A549 (cell line): ENCODE results near the gene ZNF212. TPM values are rescaled to one million over a fixed set of nuclear protein-coding genes. Genes with fewer than 3 reads are reported as not detected.
A peak's percentile ranks its signal among the peaks of the same experiment; 100 is the strongest.

Experiments
- ATAC-seq, 2 experiments: fragments of 200-7000 bp in 1 of 2; fragments of >200 bp in 1 of 2; cut with Nextera tagmentation in 1 of 2; cut with Tn5 transposase in 1 of 2; 3 replicates each; pipeline versions ENCODE4 v1.8.0 to v1.9.1; 2018 to 2020; ENCODE audit warnings: mild to moderate bottlenecking in 1 of 2, moderate library complexity in 1 of 2
- CTCF ChIA-PET: fragments of 300-600 bp; sonication (Branson Sonifier 250); formaldehyde crosslinking; extraction: SDS; loops from one replicate; lab custom pipeline; 2021; ENCODE audit warnings: antibody characterized with exemption, inconsistent platforms; lab: Yijun Ruan, JAX
- POLR2A ChIA-PET: fragments of 350-600 bp; formaldehyde crosslinking; extraction: SDS; loops from one replicate; lab custom pipeline; 2021; ENCODE audit warnings: antibody characterized with exemption, inconsistent platforms; lab: Yijun Ruan, JAX
- DNase-seq, 2 experiments: peaks; one replicate each; pipeline versions ENCODE4 v3.0.0 to v3.0.0-alpha.2; 2011 to 2016; ENCODE audit warnings: low read depth in 1 of 2, low spot score in 1 of 2
- FAIRE-seq: peaks from 2 replicates; lab custom pipeline; 2011; peaks lifted over from hg19 to GRCh38; lab: Jason Lieb, UNC
- H3K27ac ChIP-seq, 2 experiments: fragments of >200 bp; sonication (Bioruptor Twin); formaldehyde crosslinking; 3 replicates each; pipeline ENCODE4 v1.5.1; 2016 to 2017
- H3K4me1 ChIP-seq: fragments of >200 bp; sonication (Bioruptor Twin); formaldehyde crosslinking; 3 replicates; pipeline ENCODE4 v1.6.1; 2016
- H3K4me2 ChIP-seq: fragments of >200 bp; sonication (Bioruptor Twin); formaldehyde crosslinking; 3 replicates; pipeline ENCODE4 v1.6.1; 2016
- H3K4me3 ChIP-seq: fragments of >200 bp; sonication (Bioruptor Twin); formaldehyde crosslinking; 3 replicates; pipeline ENCODE4 v1.5.1; 2016
- H3K9me3 ChIP-seq: fragments of >200 bp; sonication (Bioruptor Twin); formaldehyde crosslinking; 3 replicates; pipeline ENCODE4 v1.6.1; 2016
- BCL3 ChIP-seq: fragments of >200 bp; sonication (Bioruptor Twin); formaldehyde crosslinking; IDR thresholded peaks from 3 replicates; pipeline ENCODE4 v1.6.1; 2016
- CBX2 ChIP-seq: fragments of 200-600 bp; sonication (generic); IDR thresholded peaks from 2 replicates; pipeline ENCODE4 v1.6.1; 2016; ENCODE audit warnings: low read depth, mild to moderate bottlenecking, borderline replicate concordance
- CEBPB ChIP-seq, 2 experiments: fragments of >200 bp in 1 of 2; sonication (Bioruptor Twin) in 1 of 2; formaldehyde crosslinking in 1 of 2; IDR thresholded peaks; 2 replicates each; pipeline ENCODE4 v1.6.1; 2012 to 2016
- E2F6 ChIP-seq: IDR thresholded peaks from 2 replicates; pipeline ENCODE4 v1.6.1; 2012; ENCODE audit warnings: low read depth, borderline replicate concordance
- EP300 ChIP-seq, 2 experiments: fragments of >200 bp; sonication (Bioruptor Twin); formaldehyde crosslinking; IDR thresholded peaks; 2 replicates in 1 of 2; 3 replicates in 1 of 2; pipeline ENCODE4 v1.6.1; 2016 to 2017
- GATA3 ChIP-seq: IDR thresholded peaks from 2 replicates; pipeline ENCODE4 v1.6.1; 2012; ENCODE audit warnings: borderline replicate concordance
- HDAC2 ChIP-seq: fragments of 200-600 bp; sonication (generic); IDR thresholded peaks from 2 replicates; pipeline ENCODE4 v1.6.1; 2016
- HEYL ChIP-seq: fragments of 250-450 bp; sonication (Bioruptor Pico); IDR thresholded peaks from 2 replicates; pipeline ENCODE4 v1.8.0; 2021; ENCODE audit warnings: mild to moderate bottlenecking, moderate library complexity
- JUN ChIP-seq, 2 experiments: fragments of >200 bp; sonication (Bioruptor Twin); formaldehyde crosslinking; IDR thresholded peaks; 2 replicates in 1 of 2; 3 replicates in 1 of 2; pipeline ENCODE4 v1.6.1; 2016 to 2017
- KDM1A ChIP-seq: fragments of 200-600 bp; sonication (generic); IDR thresholded peaks from 2 replicates; pipeline ENCODE4 v1.6.1; 2016; ENCODE audit warnings: low read depth, mild to moderate bottlenecking
- MAFK ChIP-seq: fragments of 450-650 bp; IDR thresholded peaks from 2 replicates; pipeline ENCODE4 v1.6.1; 2014; ENCODE audit not compliant: partially characterized antibody
- PHF8 ChIP-seq: fragments of 200-600 bp; sonication (generic); IDR thresholded peaks from 2 replicates; pipeline ENCODE4 v1.6.1; 2016; ENCODE audit warnings: low read depth, mild to moderate bottlenecking, antibody characterized with exemption, moderate library complexity, borderline replicate concordance
- RAD21 ChIP-seq, 2 experiments: fragments of >200 bp in 1 of 2; sonication (Bioruptor Twin) in 1 of 2; formaldehyde crosslinking in 1 of 2; IDR thresholded peaks in 1 of 2; conservative IDR thresholded peaks in 1 of 2; 2 replicates in 1 of 2; 3 replicates in 1 of 2; pipeline ENCODE4 v1.6.1; 2012 to 2018; ENCODE audit warnings: inconsistent platforms in 1 of 2
- RARB ChIP-seq: fragments of 250-450 bp; sonication (Bioruptor Pico); IDR thresholded peaks from 2 replicates; pipeline ENCODE4 v1.8.0; 2021; ENCODE audit warnings: mild to moderate bottlenecking, moderate library complexity
- RCOR1 ChIP-seq: fragments of 150-350 bp; IDR thresholded peaks from 2 replicates; pipeline ENCODE4 v1.6.1; 2014; ENCODE audit warnings: antibody characterized with exemption, low read length, low read depth
- SREBF2 ChIP-seq: fragments of 450-650 bp; IDR thresholded peaks from 2 replicates; pipeline ENCODE4 v1.6.1; 2014; ENCODE audit warnings: mild to moderate bottlenecking, moderate library complexity
- TFCP2L1 ChIP-seq: fragments of 250-450 bp; sonication (Bioruptor Pico); IDR thresholded peaks from 2 replicates; pipeline ENCODE4 v1.5.0; 2021; ENCODE audit warnings: mild to moderate bottlenecking
- TP53 ChIP-seq: fragments of 250-450 bp; sonication (Bioruptor Pico); IDR thresholded peaks from 2 replicates; pipeline ENCODE4 v1.5.0; 2021; ENCODE audit warnings: mild to moderate bottlenecking, moderate library complexity
- ZFP36 ChIP-seq: fragments of 450-650 bp; IDR thresholded peaks from 2 replicates; pipeline ENCODE4 v1.6.1; 2014; ENCODE audit warnings: borderline replicate concordance; ENCODE audit not compliant: partially characterized antibody
- ZSCAN20 ChIP-seq: fragments of 250-450 bp; sonication (Bioruptor Pico); IDR thresholded peaks from 2 replicates; pipeline ENCODE4 v1.8.0; 2022; ENCODE audit warnings: mild to moderate bottlenecking, moderate library complexity
- WGBS: methylation state at CpG from one replicate; pipeline ENCODE4 v1.1.6; 2017; ENCODE audit errors: missing lambda C conversion rate; 5-methylcytosine and 5-hydroxymethylcytosine counted together
- polyA plus RNA-seq, 4 experiments: library from polyadenylated mRNA; depleted of rRNA in 3 of 4; stranded (reverse); fragments of >200 nt; fragmentation: RNase III in 1 of 4; extraction: RNeasy Plus Mini Kit Qiagen cat#74134 plus additional on column Dnase treatment in 1 of 4; gene quantifications; 2 replicates in 3 of 4; 3 replicates in 1 of 4; pipeline ENCODE4 v1.2.3, GENCODE V29; 2011 to 2017
- TF ChIP-seq, protein P1 (sequence below): fragments of 150-350 bp; IDR thresholded peaks from 2 replicates; pipeline ENCODE4 v1.6.1; 2014; ENCODE audit warnings: low read depth, mild to moderate bottlenecking, low read length
- TF ChIP-seq, protein P2 (sequence below): IDR thresholded peaks from 2 replicates; pipeline ENCODE4 v1.6.1; 2012

The ZNF212 gene
- polyA plus RNA-seq, 2 of the 4 experiments (the other 2 are of a cell fraction): 5.5 to 7.9 TPM

GRCh38 chr7:149284850-149285585 is 45.6 kb downstream of the ZNF212 start (continued):
- TF ChIP-seq, protein P1, sequence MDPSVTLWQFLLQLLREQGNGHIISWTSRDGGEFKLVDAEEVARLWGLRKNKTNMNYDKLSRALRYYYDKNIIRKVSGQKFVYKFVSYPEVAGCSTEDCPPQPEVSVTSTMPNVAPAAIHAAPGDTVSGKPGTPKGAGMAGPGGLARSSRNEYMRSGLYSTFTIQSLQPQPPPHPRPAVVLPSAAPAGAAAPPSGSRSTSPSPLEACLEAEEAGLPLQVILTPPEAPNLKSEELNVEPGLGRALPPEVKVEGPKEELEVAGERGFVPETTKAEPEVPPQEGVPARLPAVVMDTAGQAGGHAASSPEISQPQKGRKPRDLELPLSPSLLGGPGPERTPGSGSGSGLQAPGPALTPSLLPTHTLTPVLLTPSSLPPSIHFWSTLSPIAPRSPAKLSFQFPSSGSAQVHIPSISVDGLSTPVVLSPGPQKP: no peak
- no peak for TF ChIP-seq HEYL (CRISPR knock-in tag)

GRCh38 chr7:149285603-149286002 is 46.2 kb downstream of the ZNF212 start:
- Histone ChIP-seq H3K4me2 (peak overlapping the region; percentile 93), H3K27ac (peak overlapping the region; percentile 40 to 83; a peak in 5 of 6 replicates), H3K4me3 (peak overlapping the region; percentile 56), H3K4me1 (no peaks in the 10 kb centered on the region), H3K9me3 (no peaks in the 10 kb centered on the region)
- peak; percentile 15 to 36 for DNase-seq
- ATAC-seq: peak; percentile 3 to 53; a peak in 4 of 6 replicates
- no peak for TF ChIP-seq CBX2
- no peak for TF ChIP-seq KDM1A
- no peak for TF ChIP-seq MAFK
- no peak for TF ChIP-seq GATA3
- ChIA-PET CTCF (interaction anchor here (1.5 to 2.6 kb wide), 5 partner anchors 10 to 35 kb away, joined by 3 to 9 read pairs (median 5); partner anchors contain the start of gene ZNF783), POLR2A (interaction anchor here (0.6 to 1.7 kb wide), 2 partner anchors 24 to 94 kb away, joined by 3 to 12 read pairs; partner anchors contain the start of gene ZNF783)
- no peak for FAIRE-seq
- WGBS: 30% methylated on average over 10 of the region's 11 CpGs

DNA sequence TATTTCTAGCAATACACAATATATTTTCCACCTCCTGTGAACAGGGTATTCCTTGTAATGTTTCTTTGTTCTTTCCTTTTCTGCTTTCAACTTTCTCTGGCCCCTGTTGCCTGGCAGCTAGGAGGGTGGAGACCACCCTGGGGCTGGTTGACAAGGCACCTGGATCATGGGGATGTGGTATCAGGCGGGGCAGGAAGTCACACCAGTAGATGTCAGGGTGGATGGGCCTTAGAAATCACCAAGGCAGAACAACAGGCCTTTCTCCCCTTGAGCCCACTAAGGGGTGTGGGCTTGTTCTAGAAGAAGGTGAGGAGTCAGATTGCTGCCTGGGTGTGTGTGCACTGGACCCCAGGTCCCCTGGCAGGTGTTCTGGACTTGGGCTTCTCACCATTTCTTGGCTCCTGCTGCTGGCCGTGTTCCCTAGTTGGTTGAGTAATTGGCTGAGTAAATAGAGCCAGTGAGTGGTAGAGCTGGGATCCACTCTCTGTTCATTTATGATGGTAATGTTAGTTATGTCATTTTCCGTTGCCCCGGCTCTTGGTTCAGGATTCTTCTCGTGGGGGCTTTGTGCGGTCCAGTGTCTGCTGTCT is 47.5 kb downstream of the ZNF212 start:
- ChIA-PET CTCF (interaction anchor here (1.0 to 1.1 kb wide), 2 partner anchors 10 to 136 kb away, joined by 3 to 5 read pairs; no protein-coding TSS in a partner anchor), POLR2A (no interaction called here)
- Histone ChIP-seq H3K9me3 (no peaks in the 10 kb centered on the region), H3K4me2 (no peak overlapping the region), H3K4me1 (no peaks in the 10 kb centered on the region), H3K27ac (no peak overlapping the region), H3K4me3 (no peak overlapping the region)
- DNase-seq (no peak), FAIRE-seq (no peak), ATAC-seq (no peak)
- WGBS: 89% methylated on average over 6 of the region's 6 CpGs
- TF ChIP-seq, protein P2, sequence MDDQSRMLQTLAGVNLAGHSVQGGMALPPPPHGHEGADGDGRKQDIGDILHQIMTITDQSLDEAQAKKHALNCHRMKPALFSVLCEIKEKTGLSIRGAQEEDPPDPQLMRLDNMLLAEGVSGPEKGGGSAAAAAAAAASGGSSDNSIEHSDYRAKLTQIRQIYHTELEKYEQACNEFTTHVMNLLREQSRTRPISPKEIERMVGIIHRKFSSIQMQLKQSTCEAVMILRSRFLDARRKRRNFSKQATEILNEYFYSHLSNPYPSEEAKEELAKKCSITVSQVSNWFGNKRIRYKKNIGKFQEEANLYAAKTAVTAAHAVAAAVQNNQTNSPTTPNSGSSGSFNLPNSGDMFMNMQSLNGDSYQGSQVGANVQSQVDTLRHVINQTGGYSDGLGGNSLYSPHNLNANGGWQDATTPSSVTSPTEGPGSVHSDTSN: no peak
- TF ChIP-seq CEBPB (IDR thresholded peaks at IDR 0.05) (no peak), SREBF2 (no peak), JUN (IDR thresholded peaks at IDR 0.05) (no peak), ZSCAN20 (CRISPR knock-in tag) (no peak), EP300 (IDR thresholded peaks at IDR 0.05) (no peak), RARB (no peak), TFCP2L1 (CRISPR knock-in tag) (no peak), RCOR1 (no peak), PHF8 (no peak)
- TF ChIP-seq, protein P1: no peak

- Histone ChIP-seq H3K4me2 (no peak overlapping the region), H3K9me3 (no peaks in the 10 kb centered on the region), H3K4me1 (no peaks in the 10 kb centered on the region), H3K27ac (no peak overlapping the region), H3K4me3 (no peak overlapping the region)
- WGBS: 87% methylated on average over 10 of the region's 10 CpGs
- no peak for DNase-seq
- FAIRE-seq: no peak
- TF ChIP-seq E2F6: no peak
- TF ChIP-seq BCL3: no peak
- no peak for TF ChIP-seq TP53
- no peak for TF ChIP-seq ZFP36
- no peak for TF ChIP-seq RAD21 (conservative IDR thresholded peaks at IDR 0.05 in 1 of 2, IDR thresholded peaks at IDR 0.05 in 1 of 2)
- no peak for TF ChIP-seq TFCP2L1 (CRISPR knock-in tag)
- TF ChIP-seq HDAC2: no peak
- ATAC-seq: no peak
- POLR2A ChIA-PET: no interaction called here
- CTCF ChIA-PET: interaction anchor here (0.7 kb wide), 1 partner anchor 24 kb away, joined by 3 read pairs; no protein-coding TSS in a partner anchor
These were observed 48.2 kb downstream of the ZNF212 start for GRCh38 chr7:149287622-149288021.
